H9 (cell line): ENCODE results near the gene SLC12A6. TPM values are rescaled to one million over a fixed set of nuclear protein-coding genes. Genes with fewer than 3 reads are reported as not detected.

Source experiments
- DNase-seq: peaks from one replicate; pipeline ENCODE4 v3.0.0-alpha.2; 2017
- H2AFZ ChIP-seq: one replicate; pipeline ENCODE4 v1.6.1; 2013; ENCODE audit warnings: mild to moderate bottlenecking, low read length, control low read depth, moderate library complexity
- H2AK5ac ChIP-seq: 2 replicates; pipeline ENCODE4 v1.6.1; 2013; ENCODE audit warnings: low read length, control low read depth, mixed read lengths; ENCODE audit not compliant: insufficient read length
- H2BK120ac ChIP-seq: one replicate; pipeline ENCODE4 v1.6.1; 2013; ENCODE audit warnings: low read depth, mild to moderate bottlenecking, low read length, control low read depth, inconsistent platforms; ENCODE audit not compliant: poor library complexity, severe bottlenecking
- H2BK12ac ChIP-seq: 2 replicates; pipeline ENCODE4 v1.6.1; 2013; ENCODE audit warnings: low read length, control low read depth, mixed read lengths, low read depth; ENCODE audit not compliant: insufficient read length
- H2BK15ac ChIP-seq: 2 replicates; pipeline ENCODE4 v1.6.1; 2013; ENCODE audit warnings: low read depth, low read length, control low read depth
- H2BK20ac ChIP-seq: one replicate; pipeline ENCODE4 v1.6.1; 2013; ENCODE audit warnings: low read depth, mild to moderate bottlenecking, low read length, control low read depth, inconsistent platforms; ENCODE audit not compliant: poor library complexity, severe bottlenecking
- H2BK5ac ChIP-seq: 2 replicates; pipeline ENCODE4 v1.6.1; 2013; ENCODE audit warnings: low read length, control low read depth, mixed read lengths; ENCODE audit not compliant: insufficient read length
- H3K14ac ChIP-seq: 2 replicates; pipeline ENCODE4 v1.6.1; 2013; ENCODE audit warnings: low read length, control low read depth; ENCODE audit not compliant: insufficient read depth
- H3K18ac ChIP-seq: 2 replicates; pipeline ENCODE4 v1.6.1; 2013; ENCODE audit warnings: low read depth, mild to moderate bottlenecking, mixed read lengths, low read length, control low read depth; ENCODE audit not compliant: insufficient read length
- H3K23ac ChIP-seq: 2 replicates; pipeline ENCODE4 v1.6.1; 2013; ENCODE audit warnings: low read length, control low read depth, mixed read lengths, low read depth; ENCODE audit not compliant: insufficient read length
- H3K23me2 ChIP-seq: 2 replicates; pipeline ENCODE4 v1.6.1; 2013; ENCODE audit warnings: low read depth, mild to moderate bottlenecking, mixed read lengths, low read length, control low read depth; ENCODE audit not compliant: insufficient read length, poor library complexity, severe bottlenecking
- H3K27ac ChIP-seq: 2 replicates; pipeline ENCODE4 v1.5.1; 2013; ENCODE audit warnings: low read length, control low read depth, mixed read lengths, low read depth; ENCODE audit not compliant: insufficient read length
- H3K27me3 ChIP-seq: 2 replicates; pipeline ENCODE4 v1.6.1; 2013; ENCODE audit warnings: low read length, control low read depth, inconsistent platforms; ENCODE audit not compliant: insufficient read depth
- H3K4ac ChIP-seq: 2 replicates; pipeline ENCODE4 v1.6.1; 2013; ENCODE audit warnings: low read depth, mild to moderate bottlenecking, control low read depth, inconsistent platforms, low read length, moderate library complexity
- H3K4me1 ChIP-seq: 2 replicates; pipeline ENCODE4 v1.6.1; 2013; ENCODE audit warnings: low read length, control low read depth, inconsistent platforms; ENCODE audit not compliant: insufficient read depth
- H3K4me2 ChIP-seq: 2 replicates; pipeline ENCODE4 v1.6.1; 2013; ENCODE audit warnings: low read length, control low read depth, mixed read lengths; ENCODE audit not compliant: insufficient read length, insufficient read depth
- H3K56ac ChIP-seq: 2 replicates; pipeline ENCODE4 v1.6.1; 2013; ENCODE audit warnings: low read depth, mild to moderate bottlenecking, mixed read lengths, low read length, control low read depth; ENCODE audit not compliant: insufficient read length
- H3K79me1 ChIP-seq: 2 replicates; pipeline ENCODE4 v1.6.1; 2013; ENCODE audit warnings: low read depth, mild to moderate bottlenecking, moderate library complexity, low read length, control low read depth, inconsistent platforms; ENCODE audit not compliant: insufficient read depth, poor library complexity, severe bottlenecking
- H3K79me2 ChIP-seq: 2 replicates; pipeline ENCODE4 v1.6.1; 2013; ENCODE audit warnings: low read length, control low read depth, inconsistent platforms; ENCODE audit not compliant: insufficient read depth
- H3K9ac ChIP-seq: 2 replicates; pipeline ENCODE4 v1.6.1; 2013; ENCODE audit warnings: low read length, control low read depth, mixed read lengths; ENCODE audit not compliant: insufficient read length; ENCODE audit errors: extremely low read depth
- H3K9me3 ChIP-seq: one replicate; pipeline ENCODE4 v1.6.1; 2013; ENCODE audit warnings: low read depth, low read length, inconsistent platforms; ENCODE audit not compliant: control insufficient read depth
- H3T11ph ChIP-seq: one replicate; pipeline ENCODE4 v1.6.1; 2013; ENCODE audit warnings: mild to moderate bottlenecking, low read length, control low read depth, inconsistent platforms
- H4K20me1 ChIP-seq: one replicate; pipeline ENCODE4 v1.6.1; 2013; ENCODE audit not compliant: control insufficient read depth, insufficient read length, insufficient read depth
- H4K5ac ChIP-seq: 2 replicates; pipeline ENCODE4 v1.6.1; 2013; ENCODE audit warnings: low read depth, mild to moderate bottlenecking, mixed read lengths, low read length, control low read depth; ENCODE audit not compliant: insufficient read length
- H4K8ac ChIP-seq: replicated peaks from 2 replicates; pipeline ENCODE4 v1.6.1; 2013; ENCODE audit warnings: low read length, control low read depth, mixed read lengths, low read depth; ENCODE audit not compliant: insufficient read length
- H4K91ac ChIP-seq: 2 replicates; pipeline ENCODE4 v1.6.1; 2013; ENCODE audit warnings: low read depth, mild to moderate bottlenecking, moderate library complexity, mixed read lengths, low read length, control low read depth; ENCODE audit not compliant: insufficient read length
- H3K27ac Mint-ChIP-seq, 3 experiments: 2 replicates in 2 of 3; 3 replicates in 1 of 3; pipeline ENCODE4 v1.8.0; 2020 to 2021; ENCODE audit warnings: mixed read lengths in 3 of 3, mild to moderate bottlenecking in 1 of 3, moderate library complexity in 1 of 3
- H3K27me3 Mint-ChIP-seq: 2 replicates; pipeline ENCODE4 v1.8.0; 2021; ENCODE audit warnings: low read depth, mild to moderate bottlenecking, moderate library complexity, mixed read lengths
- H3K36me3 Mint-ChIP-seq, 3 experiments: 2 replicates in 2 of 3; 3 replicates in 1 of 3; pipeline ENCODE4 v1.8.0; 2020 to 2021; ENCODE audit warnings: low read depth in 3 of 3, mixed read lengths in 3 of 3; ENCODE audit not compliant: insufficient read depth in 1 of 3
- H3K4me1 Mint-ChIP-seq, 2 experiments: 2 replicates each; pipeline ENCODE4 v1.8.0; 2020; ENCODE audit warnings: mixed read lengths in 2 of 2
- H3K4me3 Mint-ChIP-seq, 2 experiments: 2 replicates in 1 of 2; 3 replicates in 1 of 2; pipeline ENCODE4 v1.8.0; 2020 to 2021; ENCODE audit warnings: mild to moderate bottlenecking in 2 of 2, mixed read lengths in 2 of 2, moderate library complexity in 1 of 2
- H3K9me3 Mint-ChIP-seq, 2 experiments: 2 replicates in 1 of 2; 3 replicates in 1 of 2; pipeline ENCODE4 v1.8.0; 2020; ENCODE audit warnings: mild to moderate bottlenecking in 2 of 2, mixed read lengths in 2 of 2, moderate library complexity in 1 of 2
- CTCF ChIP-seq: fragments of 200-600 bp; sonication (generic); conservative IDR thresholded peaks from 3 replicates; pipeline ENCODE4 v1.8.0; 2021; ENCODE audit warnings: antibody characterized with exemption, mild to moderate bottlenecking
- WGBS: extraction: QIAGEN DNeasy Blood & Tissue Kit; methylation state at CpG from one replicate; pipeline ENCODE4 v1.1.7; 2013; ENCODE audit warnings: missing lambda C conversion rate, low lambda C conversion rate, mixed read lengths; ENCODE audit not compliant: insufficient read length; ENCODE audit errors: extremely low coverage; 5-methylcytosine and 5-hydroxymethylcytosine counted together
- total RNA-seq: library from RNA; stranded (reverse); gene quantifications from 2 replicates; pipeline ENCODE4 v1.2.1, GENCODE V29; 2021

The SLC12A6 gene
- total RNA-seq, 1 experiment from 2014 or later, result 11.1 TPM

- Histone ChIP-seq H3K79me2 (no peaks in the 10 kb centered on the region), H4K8ac (no peak overlapping the region), H3K4me2 (no peak overlapping the region), H3K79me1 (no peaks in the 10 kb centered on the region), H2BK15ac (no peak overlapping the region), H3K4me1 (no peaks in the 10 kb centered on the region), H4K20me1 (no peaks in the 10 kb centered on the region), H3K23me2 (no peaks in the 10 kb centered on the region), H4K91ac (no peak overlapping the region), H3K9me3 (no peaks in the 10 kb centered on the region), H2BK12ac (no peak overlapping the region), H3K56ac (no peak overlapping the region), H4K5ac (no peak overlapping the region), H3K18ac (no peak overlapping the region), H2AK5ac (no peak overlapping the region), H3K14ac (no peak overlapping the region), H2BK20ac (no peak overlapping the region), H2AFZ (no peak overlapping the region), H3K23ac (no peak overlapping the region), H3K4ac (no peak overlapping the region), H2BK120ac (no peak overlapping the region), H3K9ac (no peak overlapping the region), H3K27ac (no peak overlapping the region), H3K27me3 (no peaks in the 10 kb centered on the region), H3T11ph (no peak overlapping the region), H2BK5ac (no peak overlapping the region)
- no peak overlapping the region for H3K4me3 Mint-ChIP-seq
- H3K9me3 Mint-ChIP-seq, result no peaks in the 10 kb centered on the region
- no peaks in the 10 kb centered on the region; the same call in 1 of the 2 replicates for H3K27me3 Mint-ChIP-seq
- no peak overlapping the region for H3K27ac Mint-ChIP-seq
- no peak for DNase-seq
- H3K4me1 Mint-ChIP-seq, result no peaks in the 10 kb centered on the region
- TF ChIP-seq CTCF, result no peak
- no CpG with 5 or more reads among the region's 5 CpGs for WGBS
- H3K36me3 Mint-ChIP-seq, result no peaks in the 10 kb centered on the region
These were observed 7.3 kb downstream of the SLC12A6 start for GRCh38 chr15:34330279-34330678.
